ENCODE data around the gene PITHD1.

DNA sequence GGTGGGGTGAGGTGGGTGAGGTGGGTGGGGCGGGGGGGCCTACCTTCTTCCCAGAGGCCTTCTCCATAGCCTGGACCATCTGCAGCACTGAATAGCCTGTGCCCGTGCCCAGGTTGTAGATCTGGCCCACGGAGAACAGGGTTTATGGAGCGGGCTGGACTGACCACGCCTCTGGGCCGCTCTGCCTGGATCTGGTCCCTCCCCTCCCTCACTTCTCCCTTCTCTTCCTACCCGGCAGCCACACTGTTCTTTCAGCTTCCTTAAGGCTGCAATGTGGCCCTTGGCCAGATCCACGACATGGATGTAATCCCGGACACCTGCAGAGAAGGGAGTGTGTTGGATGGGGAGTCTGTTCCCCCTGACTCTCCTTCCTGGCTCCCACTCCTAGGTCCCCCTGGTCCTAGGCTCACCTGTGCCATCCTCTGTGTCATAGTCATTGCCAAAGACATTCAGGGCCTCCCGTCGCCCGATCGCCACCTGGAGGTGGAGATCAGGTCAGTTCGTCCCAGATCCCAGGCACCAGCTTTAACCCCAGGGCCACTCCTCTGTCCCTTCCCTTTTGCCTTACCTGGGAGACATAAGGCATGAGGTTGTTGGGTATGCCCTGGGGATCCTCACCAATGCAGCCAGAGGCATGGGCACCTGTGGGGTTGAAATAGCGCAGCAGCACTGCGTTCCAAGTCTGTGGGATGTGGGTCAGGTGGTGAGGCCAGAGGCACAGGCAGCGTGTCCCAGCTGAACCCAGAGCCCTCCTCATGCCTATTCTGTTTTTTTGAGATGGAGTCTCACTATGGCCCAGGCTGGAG, 18.5 kb downstream of the PITHD1 start:
- TF ChIP-seq CTCF (IDR thresholded peaks at IDR 0.05), result no peak
- TF ChIP-seq POLR2A (IDR thresholded peaks at IDR 0.05), result no peak
